ENCODE measurements around the gene VPS8.

Gene VPS8

DNA sequence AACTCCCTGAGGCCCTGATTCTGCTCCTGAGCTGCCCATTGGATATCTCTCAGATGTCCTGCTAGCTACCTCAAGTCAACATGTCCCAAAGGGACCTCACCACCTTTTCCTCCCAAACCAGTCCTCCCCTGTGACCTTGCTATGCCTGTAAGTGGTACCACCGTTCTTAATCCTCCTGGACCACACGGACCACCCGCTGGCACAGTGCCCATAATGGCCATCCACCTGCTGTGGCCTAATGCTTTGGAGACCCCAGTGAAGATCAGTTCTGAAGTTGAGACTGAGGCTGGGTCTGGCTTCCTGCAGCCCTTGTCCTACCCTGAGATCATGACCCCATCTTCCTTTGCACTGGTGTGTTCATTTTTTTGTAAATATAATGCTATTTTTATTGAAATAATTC is 15.0 kb upstream of the VPS8 start:
- Mint-ChIP-seq H3K4me3 (no peak overlapping the region), H3K9me3 (no peaks in the 10 kb centered on the region), H3K4me1 (no peaks in the 10 kb centered on the region), H3K27me3 (peaks cover 54% of the 10 kb centered on the region), H3K36me3 (no peaks in the 10 kb centered on the region), H3K27ac (no peak overlapping the region)
- no peak for ATAC-seq

- no peak for ATAC-seq
- H3K9me3 Mint-ChIP-seq = no peaks in the 10 kb centered on the region
- H3K36me3 Mint-ChIP-seq = no peaks in the 10 kb centered on the region
- no peak overlapping the region for H3K27ac Mint-ChIP-seq
- H3K4me3 Mint-ChIP-seq = no peak overlapping the region
- H3K27me3 Mint-ChIP-seq = peaks cover 59% of the 10 kb centered on the region
- H3K4me1 Mint-ChIP-seq = no peaks in the 10 kb centered on the region
Measured at GRCh38 chr3:184798120-184798519, 13.8 kb upstream of the VPS8 start.

DNA sequence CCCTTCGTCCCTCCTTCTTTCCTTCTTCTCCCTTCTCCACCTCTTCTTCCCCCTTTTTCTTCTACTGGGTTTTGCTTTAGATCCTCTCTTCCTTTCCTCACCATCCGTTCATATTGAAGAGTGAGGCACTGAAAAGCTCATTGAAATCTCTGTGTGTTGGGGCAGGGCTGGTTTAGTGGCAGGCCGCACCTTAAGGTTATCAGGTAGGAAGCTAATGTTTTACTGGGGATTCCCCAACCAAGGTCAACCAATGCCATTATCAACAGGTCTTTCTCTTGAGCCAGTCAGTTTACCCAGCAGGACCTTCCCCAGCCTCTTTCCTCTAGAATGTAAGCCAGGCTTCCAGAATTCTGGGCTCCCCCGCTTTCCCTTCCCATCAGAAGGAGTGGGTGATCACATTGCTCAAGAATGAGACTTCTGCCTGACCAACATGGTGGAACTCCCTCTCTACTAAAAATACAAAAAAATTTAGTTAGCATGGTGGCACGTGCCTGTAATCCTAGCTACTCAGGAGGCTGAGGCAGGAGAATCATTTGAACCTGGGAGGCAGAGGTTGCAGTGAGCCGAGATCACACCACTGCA is 11.5 kb upstream of the VPS8 start:
- no peak for ATAC-seq

DNA sequence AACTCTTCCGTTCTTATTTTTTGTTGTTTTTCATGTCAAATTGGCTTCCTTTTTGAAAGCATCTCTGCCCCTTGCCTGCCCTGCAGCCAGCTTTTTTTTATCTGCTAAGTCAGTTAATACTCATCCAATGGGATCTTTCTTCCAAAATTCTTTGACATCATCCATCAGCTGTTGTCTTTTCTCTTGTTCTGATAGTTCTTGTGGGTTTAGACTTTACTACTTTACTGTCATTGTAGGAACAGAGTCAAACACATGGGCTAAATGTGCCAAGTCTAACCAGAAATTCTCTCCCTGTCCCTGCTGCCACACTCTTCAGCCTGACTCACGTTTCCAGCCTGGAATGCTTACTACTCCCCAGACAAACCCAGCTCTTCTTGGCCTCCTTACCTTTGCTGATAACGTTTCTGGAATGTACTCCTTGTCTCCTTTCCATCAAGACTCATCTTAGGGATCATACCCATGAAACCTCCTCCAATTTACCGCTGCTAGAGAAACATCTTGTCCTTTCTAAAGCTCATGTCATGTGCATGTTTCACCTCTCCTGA is 10.7 kb upstream of the VPS8 start:
- H3K27ac Mint-ChIP-seq = no peak overlapping the region
- H3K9me3 Mint-ChIP-seq = no peaks in the 10 kb centered on the region
- peaks cover 49% of the 10 kb centered on the region for H3K27me3 Mint-ChIP-seq
- no peaks in the 10 kb centered on the region for H3K36me3 Mint-ChIP-seq
- no peak overlapping the region for H3K4me3 Mint-ChIP-seq
- H3K4me1 Mint-ChIP-seq = peaks cover 9% of the 10 kb centered on the region
- no peak for ATAC-seq

More for the DNA sequence above, 11.5 kb upstream of the VPS8 start:
- H3K27me3 Mint-ChIP-seq = peaks cover 50% of the 10 kb centered on the region
- H3K36me3 Mint-ChIP-seq = no peaks in the 10 kb centered on the region
- H3K9me3 Mint-ChIP-seq = no peaks in the 10 kb centered on the region
- no peak overlapping the region for H3K27ac Mint-ChIP-seq
- peaks cover 5% of the 10 kb centered on the region for H3K4me1 Mint-ChIP-seq
- no peak overlapping the region for H3K4me3 Mint-ChIP-seq

GRCh38 chr3:184802150-184802549 is 9.8 kb upstream of the VPS8 start:
- Mint-ChIP-seq H3K4me3 (no peak overlapping the region), H3K4me1 (peaks cover 9% of the 10 kb centered on the region), H3K27ac (no peak overlapping the region), H3K36me3 (no peaks in the 10 kb centered on the region), H3K27me3 (peaks cover 41% of the 10 kb centered on the region), H3K9me3 (no peaks in the 10 kb centered on the region)
- no peak for ATAC-seq

GRCh38 chr3:184804801-184805200 is 7.2 kb upstream of the VPS8 start:
- Mint-ChIP-seq H3K27ac (no peak overlapping the region), H3K4me1 (peaks cover 9% of the 10 kb centered on the region), H3K36me3 (no peaks in the 10 kb centered on the region), H3K9me3 (no peaks in the 10 kb centered on the region), H3K27me3 (peaks cover 27% of the 10 kb centered on the region), H3K4me3 (no peak overlapping the region)
- ATAC-seq = no peak

DNA sequence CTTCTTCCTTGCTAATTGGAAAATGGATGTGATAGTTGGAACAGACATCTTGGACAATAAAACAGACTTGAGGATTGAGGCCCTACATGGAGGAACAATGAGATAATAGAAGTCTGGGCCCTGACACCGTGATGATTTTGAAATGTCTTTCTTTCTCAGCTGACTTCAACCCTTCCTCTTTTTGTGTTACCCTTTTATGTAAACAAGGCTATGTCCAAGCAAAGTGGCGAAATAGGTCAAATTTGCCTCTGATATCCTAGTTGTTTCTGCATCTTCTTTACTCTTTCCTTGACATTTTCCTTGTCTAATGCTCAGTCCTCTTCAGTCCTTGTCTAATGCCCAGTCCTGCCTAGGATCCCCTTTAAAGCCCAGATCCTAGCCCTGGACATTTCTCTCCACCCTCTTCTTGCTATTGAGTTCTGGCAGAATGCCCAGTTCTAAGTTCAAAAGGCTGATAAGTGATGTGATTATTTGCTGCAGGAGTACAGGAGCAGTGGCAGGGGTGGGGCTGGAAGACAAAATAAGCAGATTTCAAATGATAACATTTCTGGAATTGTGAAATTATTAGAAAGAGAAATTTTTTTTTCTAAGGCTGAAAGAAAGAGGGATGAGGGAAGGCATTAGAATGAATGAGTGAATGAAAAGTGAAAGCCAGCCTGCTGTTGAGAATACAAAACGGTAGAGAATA is 6.5 kb upstream of the VPS8 start:
- Mint-ChIP-seq H3K27ac (no peak overlapping the region), H3K4me3 (no peak overlapping the region), H3K36me3 (no peaks in the 10 kb centered on the region), H3K9me3 (no peaks in the 10 kb centered on the region), H3K4me1 (peaks cover 9% of the 10 kb centered on the region), H3K27me3 (peaks cover 20% of the 10 kb centered on the region)
- ATAC-seq = no peak

DNA sequence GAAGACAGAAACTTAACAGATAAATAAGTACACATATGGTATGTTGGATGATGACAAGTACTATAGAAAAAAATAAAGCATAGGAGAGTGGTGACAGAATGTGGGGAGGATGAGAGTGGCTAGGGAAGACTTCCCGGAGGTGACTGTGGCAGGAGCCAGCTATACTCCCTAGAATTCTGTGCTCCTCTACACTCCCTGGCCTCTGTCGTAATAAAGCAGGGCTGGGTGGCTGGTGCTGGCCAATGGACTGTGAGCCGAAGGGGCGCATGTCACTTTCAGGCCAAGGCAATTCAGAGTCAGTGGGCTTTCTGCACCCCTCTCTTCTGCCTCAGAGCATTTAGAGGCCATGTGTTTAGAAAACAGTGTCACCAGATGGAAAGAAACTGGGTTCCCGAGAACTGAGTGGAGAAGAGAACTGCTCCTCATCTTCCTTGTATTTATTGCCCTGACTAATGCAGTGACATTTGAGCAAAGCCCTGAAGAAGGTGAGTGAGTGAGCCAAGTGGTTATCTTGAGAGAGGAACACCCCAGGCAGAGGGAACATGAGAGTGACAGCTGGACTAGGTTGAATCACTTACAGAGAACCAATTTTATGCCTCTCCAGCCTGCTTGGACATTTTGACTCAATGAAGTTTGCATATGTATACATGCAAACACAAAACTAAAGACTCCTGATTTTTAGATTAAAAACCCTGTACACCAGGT is 5.2 kb upstream of the VPS8 start:
- Mint-ChIP-seq H3K36me3 (no peaks in the 10 kb centered on the region), H3K27me3 (peaks cover 8% of the 10 kb centered on the region), H3K4me3 (no peak overlapping the region), H3K27ac (no peak overlapping the region), H3K9me3 (no peaks in the 10 kb centered on the region), H3K4me1 (peaks cover 9% of the 10 kb centered on the region)
- no peak for ATAC-seq

DNA sequence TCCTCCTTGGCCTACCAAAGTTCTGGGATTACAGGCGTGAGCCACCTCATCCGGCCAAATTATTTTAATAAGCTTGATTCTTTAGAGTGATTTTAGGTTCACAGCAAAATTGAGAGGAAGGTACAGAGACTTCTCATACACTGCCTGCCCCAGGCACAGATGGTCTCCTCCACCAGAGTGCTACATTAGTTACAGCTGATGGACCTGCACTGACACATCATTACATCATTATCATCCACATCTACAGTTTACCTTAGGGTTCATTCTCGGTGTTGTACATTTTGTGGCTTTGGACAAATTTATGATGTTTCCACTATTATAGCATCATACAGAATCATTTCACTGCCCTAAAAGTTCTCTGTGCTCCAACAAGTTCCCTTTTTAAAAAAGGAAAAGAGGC is 4.4 kb upstream of the VPS8 start:
- Mint-ChIP-seq H3K36me3 (no peaks in the 10 kb centered on the region), H3K27me3 (no peaks in the 10 kb centered on the region), H3K27ac (no peak overlapping the region), H3K9me3 (no peaks in the 10 kb centered on the region), H3K4me3 (no peak overlapping the region), H3K4me1 (peaks cover 9% of the 10 kb centered on the region)
- no peak for ATAC-seq

- Mint-ChIP-seq H3K9me3 (no peaks in the 10 kb centered on the region), H3K4me1 (peaks cover 14% of the 10 kb centered on the region), H3K36me3 (no peaks in the 10 kb centered on the region), H3K4me3 (no peak overlapping the region), H3K27ac (no peak overlapping the region), H3K27me3 (no peaks in the 10 kb centered on the region)
- ATAC-seq = no peak
Measured at GRCh38 chr3:184808021-184808420, 3.9 kb upstream of the VPS8 start.

DNA sequence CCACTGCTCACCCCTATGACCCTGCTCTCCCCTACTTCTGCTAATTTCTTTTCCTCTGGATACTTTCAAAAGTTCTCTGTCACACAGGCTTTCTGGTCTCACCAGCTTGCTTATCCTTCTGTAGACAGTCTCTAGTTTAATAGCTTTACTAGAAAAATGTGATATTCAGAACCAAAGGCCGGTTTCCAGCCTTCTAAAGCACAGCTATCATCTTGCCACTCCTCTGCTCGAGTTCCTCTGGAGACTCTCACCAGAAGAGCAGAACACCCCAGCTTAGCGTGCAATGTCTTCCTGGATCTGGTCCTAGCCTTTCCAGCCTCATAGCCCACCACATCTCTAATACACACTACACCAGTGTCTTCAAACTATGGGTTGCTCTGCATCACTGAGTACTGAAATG is 1.8 kb upstream of the VPS8 start:
- H3K27me3 Mint-ChIP-seq = no peaks in the 10 kb centered on the region
- no peaks in the 10 kb centered on the region for H3K36me3 Mint-ChIP-seq
- H3K9me3 Mint-ChIP-seq = no peaks in the 10 kb centered on the region
- no peak overlapping the region for H3K4me3 Mint-ChIP-seq
- H3K4me1 Mint-ChIP-seq = peaks cover 27% of the 10 kb centered on the region
- ATAC-seq = no peak
- H3K27ac Mint-ChIP-seq = no peak overlapping the region

- H3K27me3 Mint-ChIP-seq = no peaks in the 10 kb centered on the region
- H3K4me3 Mint-ChIP-seq = no peak overlapping the region
- peaks cover 20% of the 10 kb centered on the region for H3K4me1 Mint-ChIP-seq
- ATAC-seq = no peak
- H3K27ac Mint-ChIP-seq = no peak overlapping the region
- H3K9me3 Mint-ChIP-seq = no peaks in the 10 kb centered on the region
- no peaks in the 10 kb centered on the region for H3K36me3 Mint-ChIP-seq
Measured at GRCh38 chr3:184811034-184811433, 932 bp upstream of the VPS8 start.

DNA sequence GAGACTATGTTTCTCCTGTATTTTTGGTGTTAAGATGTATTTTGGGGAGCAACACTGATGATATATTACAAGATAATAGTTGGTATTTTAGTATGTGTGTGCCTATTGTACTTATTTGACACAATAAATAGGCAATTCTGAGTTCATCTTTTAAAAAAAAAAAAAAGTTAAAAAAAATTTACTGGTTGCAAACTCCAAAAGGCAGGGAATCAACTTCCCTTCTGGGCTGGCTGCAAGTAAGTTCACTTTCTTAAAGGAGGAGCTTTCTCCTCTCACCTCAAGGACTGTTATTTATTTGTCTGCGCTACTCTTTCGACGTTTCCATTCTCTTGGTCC is 335 bp upstream of the VPS8 start:
- Mint-ChIP-seq H3K27me3 (no peaks in the 10 kb centered on the region), H3K9me3 (no peaks in the 10 kb centered on the region), H3K36me3 (peaks cover 3% of the 10 kb centered on the region), H3K4me3 (peak overlapping the region; percentile 85), H3K4me1 (peaks cover 20% of the 10 kb centered on the region), H3K27ac (peak overlapping the region; percentile 73)
- ATAC-seq = no peak

GRCh38 chr3:184812662-184813042 is 686 bp downstream of the VPS8 start:
- Mint-ChIP-seq H3K4me1 (peaks cover 23% of the 10 kb centered on the region), H3K27me3 (no peaks in the 10 kb centered on the region), H3K27ac (peak overlapping the region; percentile 73), H3K4me3 (peak overlapping the region; percentile 85), H3K36me3 (peaks cover 13% of the 10 kb centered on the region), H3K9me3 (no peaks in the 10 kb centered on the region)
- no peak for ATAC-seq

DNA sequence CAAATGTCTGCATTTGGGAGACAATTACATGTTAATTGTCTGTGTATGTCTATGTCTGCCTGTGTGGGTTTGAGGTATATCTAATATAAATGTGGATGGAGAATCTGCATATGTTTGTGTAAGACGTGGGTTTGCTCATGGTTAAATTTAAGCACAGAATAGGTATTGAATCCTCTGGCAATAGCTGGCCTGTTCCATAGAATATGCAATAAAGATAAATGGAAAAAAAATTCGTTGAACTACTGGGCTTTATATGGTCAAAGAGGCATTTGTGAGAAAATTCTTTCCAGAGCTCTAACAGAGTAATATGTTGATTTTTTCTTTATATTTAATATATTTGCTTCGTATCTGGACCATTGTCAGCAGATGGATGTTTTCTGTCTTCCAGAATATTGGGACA is 1.4 kb downstream of the VPS8 start:
- peak overlapping the region; percentile 85 for H3K4me3 Mint-ChIP-seq
- H3K27ac Mint-ChIP-seq = no peak overlapping the region
- H3K36me3 Mint-ChIP-seq = peaks cover 19% of the 10 kb centered on the region
- H3K9me3 Mint-ChIP-seq = no peaks in the 10 kb centered on the region
- H3K27me3 Mint-ChIP-seq = no peaks in the 10 kb centered on the region
- no peak for ATAC-seq
- H3K4me1 Mint-ChIP-seq = peaks cover 27% of the 10 kb centered on the region

DNA sequence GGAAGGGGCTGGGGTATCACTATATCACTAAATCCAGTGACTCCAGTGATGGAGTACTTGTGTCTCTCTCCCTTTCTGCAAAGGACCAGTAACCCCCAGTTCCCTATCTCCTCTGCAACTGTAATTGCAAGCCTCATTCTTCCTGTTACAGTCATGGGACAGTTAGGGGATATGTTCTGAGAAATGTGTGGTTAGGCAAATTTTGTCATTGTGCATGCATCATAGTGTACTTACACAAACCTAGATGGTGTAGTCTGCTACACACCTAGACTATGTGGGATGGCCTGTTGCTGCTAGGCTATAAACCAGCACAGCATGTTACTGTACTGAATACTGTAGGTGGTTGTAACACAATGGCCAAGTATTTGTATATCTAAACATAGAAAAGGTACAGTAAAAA is 2.2 kb downstream of the VPS8 start:
- no peak for ATAC-seq
- peaks cover 30% of the 10 kb centered on the region for H3K4me1 Mint-ChIP-seq
- H3K36me3 Mint-ChIP-seq = peaks cover 19% of the 10 kb centered on the region
- no peak overlapping the region for H3K27ac Mint-ChIP-seq
- no peaks in the 10 kb centered on the region for H3K9me3 Mint-ChIP-seq
- H3K27me3 Mint-ChIP-seq = no peaks in the 10 kb centered on the region
- H3K4me3 Mint-ChIP-seq = no peak overlapping the region
